Panc1 (cell line): ENCODE measurements around the gene MCAM. TPM values are rescaled to one million over a fixed set of nuclear protein-coding genes. Genes with fewer than 3 reads are reported as not detected.

Experiments used
- ATAC-seq: fragments of 200-7000 bp; cut with Tn5 transposase; 2 replicates; pipeline ENCODE4 v1.9.1; 2020; ENCODE audit warnings: mild to moderate bottlenecking, moderate library complexity
- BruUV-seq: library from RNA; stranded (reverse); fragments of 400-500 nt; replicated peaks from 2 replicates; lab custom pipeline; 2021; lab: Mats Ljungman, UMichigan
- CTCF ChIA-PET: fragments of 300-600 bp; sonication (Branson Sonifier 250); formaldehyde crosslinking; loops from one replicate; lab custom pipeline; 2022; ENCODE audit warnings: antibody characterized with exemption; lab: Charles Lee
- POLR2A ChIA-PET: fragments of 300-600 bp; sonication (Branson Sonifier 250); formaldehyde crosslinking; loops from one replicate; lab custom pipeline; 2022; ENCODE audit warnings: antibody characterized with exemption; lab: Charles Lee
- DNase-seq: peaks from one replicate; pipeline ENCODE4 v3.0.0-alpha.2; 2010; ENCODE audit warnings: low read depth, low spot score
- H3K27ac ChIP-seq: 2 replicates; pipeline ENCODE4 v1.5.1; 2011; ENCODE audit warnings: mild to moderate bottlenecking, low read length, inconsistent platforms
- H3K27me3 ChIP-seq: fragments of 200-500 bp; sonication (Bioruptor generic); 2 replicates; pipeline ENCODE4 v1.6.0; 2014; ENCODE audit warnings: low read length, inconsistent platforms; ENCODE audit not compliant: control insufficient read depth, insufficient read depth
- H3K36me3 ChIP-seq: fragments of 200-500 bp; sonication (Bioruptor generic); 2 replicates; pipeline ENCODE4 v1.5.1; 2014; ENCODE audit warnings: inconsistent platforms, mild to moderate bottlenecking, low read length, moderate library complexity; ENCODE audit not compliant: control insufficient read depth, insufficient read depth
- H3K4me1 ChIP-seq: 2 replicates; pipeline ENCODE4 v1.5.1; 2011; ENCODE audit warnings: inconsistent platforms, mild to moderate bottlenecking, low read length, moderate library complexity; ENCODE audit not compliant: control insufficient read depth, insufficient read depth
- H3K4me3 ChIP-seq, 2 experiments: 2 replicates each; pipeline ENCODE4 v1.5.1; 2011 to 2012; ENCODE audit warnings: low read depth in 2 of 2, low read length in 2 of 2, mild to moderate bottlenecking in 2 of 2, inconsistent platforms in 1 of 2, moderate library complexity in 1 of 2
- H3K9me3 ChIP-seq: fragments of 200-500 bp; sonication (Bioruptor generic); 2 replicates; pipeline ENCODE4 v1.5.1; 2014; ENCODE audit warnings: low read depth, mild to moderate bottlenecking, inconsistent platforms, low read length, moderate library complexity; ENCODE audit not compliant: control insufficient read depth, insufficient read depth
- POLR2AphosphoS5 ChIP-seq: IDR thresholded peaks from 2 replicates; pipeline ENCODE4 v1.6.1; 2012; ENCODE audit warnings: mild to moderate bottlenecking, low read depth, low read length, moderate library complexity
- REST ChIP-seq, 2 experiments: IDR thresholded peaks; 2 replicates each; pipeline ENCODE4 v1.6.1; 2011 to 2012; ENCODE audit warnings: low read depth in 2 of 2, control low read depth in 1 of 2, low read length in 1 of 2, mild to moderate bottlenecking in 1 of 2, moderate library complexity in 1 of 2; ENCODE audit not compliant: insufficient read depth in 1 of 2
- SIN3A ChIP-seq: IDR thresholded peaks from 2 replicates; pipeline ENCODE4 v1.6.1; 2012; ENCODE audit warnings: low read depth, mild to moderate bottlenecking, low read length, moderate library complexity, borderline replicate concordance; ENCODE audit not compliant: insufficient read depth
- TCF7L2 ChIP-seq: IDR thresholded peaks from 2 replicates; pipeline ENCODE4 v1.6.1; 2011; ENCODE audit warnings: mild to moderate bottlenecking, low read depth, low read length, inconsistent platforms
- in situ Hi-C: cut with HindIII; loops from 2 replicates; pipeline ENCODE4 v1.10.0; 2016; ENCODE audit warnings: low sequenced_read_pairs, low pct_unique_long_range_greater_than_20kb
- intact Hi-C: fragments of 100-400 bp; cut with micrococcal nuclease; formaldehyde crosslinking; loops from one replicate; pipeline ENCODE4 v1.10.0; 2022; ENCODE audit not compliant: unreplicated experiment
- total RNA-seq: library from RNA; stranded (reverse); gene quantifications from one replicate; pipeline ENCODE4 v1.2.1, GENCODE V29; 2021; ENCODE audit not compliant: unreplicated experiment
- TF ChIP-seq, protein P1 (sequence below): fragments of 450-650 bp; IDR thresholded peaks from 2 replicates; pipeline ENCODE4 v1.5.1; 2017; ENCODE audit warnings: mild to moderate bottlenecking

Gene MCAM
- total RNA-seq, 1 experiment from 2014 or later = 27.2 TPM

DNA sequence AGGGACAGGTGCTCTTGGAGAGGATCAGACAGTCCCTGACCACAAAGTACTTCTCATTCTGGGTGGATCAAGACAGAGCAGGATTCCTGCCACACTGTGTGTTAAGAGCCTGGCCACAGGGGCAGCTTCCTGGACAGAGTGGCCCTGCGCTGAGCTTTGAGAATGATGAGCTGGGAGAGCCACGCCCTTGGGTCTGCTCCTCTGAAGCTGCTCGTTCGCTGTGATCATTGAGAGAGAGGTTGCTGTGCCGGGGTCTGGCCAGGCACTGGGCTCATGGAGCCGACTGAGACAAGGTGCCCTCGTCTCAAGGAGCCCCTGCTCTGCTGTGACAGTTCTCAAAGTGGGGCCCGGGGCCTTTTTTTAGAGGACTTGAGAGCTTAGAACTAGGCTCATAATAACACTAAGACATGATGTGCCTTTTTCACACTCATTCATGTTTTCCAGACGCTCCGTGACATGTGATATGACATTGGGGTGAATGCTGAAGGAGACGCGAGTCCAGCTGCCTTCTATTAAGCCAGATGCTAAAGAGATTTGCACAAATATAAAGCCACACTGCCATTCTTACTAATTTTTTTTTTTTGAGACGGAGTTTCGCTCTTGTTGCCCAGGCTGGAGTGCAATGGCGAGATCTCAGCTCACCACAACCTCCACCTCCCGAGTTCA, 31.1 kb upstream of the MCAM start:
- POLR2A ChIA-PET = interaction anchor here (0.7 kb wide), 1 partner anchor 65 kb away, joined by 3 read pairs; no protein-coding TSS in a partner anchor
- CTCF ChIA-PET = interaction anchor here (0.5 to 1.5 kb wide), 3 partner anchors 10 to 987 kb away, joined by 4 to 5 read pairs (median 4); no protein-coding TSS in a partner anchor
- in situ Hi-C loops = no loop called here
- BruUV-seq = no TSS peak
- no peak overlapping the region for H3K27ac ChIP-seq
- H3K27me3 ChIP-seq = no peaks in the 10 kb centered on the region
- TF ChIP-seq TCF7L2 = no peak
- TF ChIP-seq, protein P1, sequence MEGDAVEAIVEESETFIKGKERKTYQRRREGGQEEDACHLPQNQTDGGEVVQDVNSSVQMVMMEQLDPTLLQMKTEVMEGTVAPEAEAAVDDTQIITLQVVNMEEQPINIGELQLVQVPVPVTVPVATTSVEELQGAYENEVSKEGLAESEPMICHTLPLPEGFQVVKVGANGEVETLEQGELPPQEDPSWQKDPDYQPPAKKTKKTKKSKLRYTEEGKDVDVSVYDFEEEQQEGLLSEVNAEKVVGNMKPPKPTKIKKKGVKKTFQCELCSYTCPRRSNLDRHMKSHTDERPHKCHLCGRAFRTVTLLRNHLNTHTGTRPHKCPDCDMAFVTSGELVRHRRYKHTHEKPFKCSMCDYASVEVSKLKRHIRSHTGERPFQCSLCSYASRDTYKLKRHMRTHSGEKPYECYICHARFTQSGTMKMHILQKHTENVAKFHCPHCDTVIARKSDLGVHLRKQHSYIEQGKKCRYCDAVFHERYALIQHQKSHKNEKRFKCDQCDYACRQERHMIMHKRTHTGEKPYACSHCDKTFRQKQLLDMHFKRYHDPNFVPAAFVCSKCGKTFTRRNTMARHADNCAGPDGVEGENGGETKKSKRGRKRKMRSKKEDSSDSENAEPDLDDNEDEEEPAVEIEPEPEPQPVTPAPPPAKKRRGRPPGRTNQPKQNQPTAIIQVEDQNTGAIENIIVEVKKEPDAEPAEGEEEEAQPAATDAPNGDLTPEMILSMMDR = no peak
- no peak for TF ChIP-seq SIN3A
- no peak for TF ChIP-seq POLR2AphosphoS5
- TF ChIP-seq REST (IDR thresholded peaks at IDR 0.05; ENCODE audit: insufficient read depth in 1 of 2, low read depth in 2 of 2, low read length in 1 of 2) = no peak
- peaks cover 3% of the 10 kb centered on the region; the same call in 1 of the 2 replicates for H3K4me1 ChIP-seq
- H3K36me3 ChIP-seq = no peaks in the 10 kb centered on the region
- ATAC-seq (no peak), DNase-seq (no peak)
- H3K4me3 ChIP-seq = no peak overlapping the region
- intact Hi-C loops = no loop called here
- no peaks in the 10 kb centered on the region for H3K9me3 ChIP-seq

DNA sequence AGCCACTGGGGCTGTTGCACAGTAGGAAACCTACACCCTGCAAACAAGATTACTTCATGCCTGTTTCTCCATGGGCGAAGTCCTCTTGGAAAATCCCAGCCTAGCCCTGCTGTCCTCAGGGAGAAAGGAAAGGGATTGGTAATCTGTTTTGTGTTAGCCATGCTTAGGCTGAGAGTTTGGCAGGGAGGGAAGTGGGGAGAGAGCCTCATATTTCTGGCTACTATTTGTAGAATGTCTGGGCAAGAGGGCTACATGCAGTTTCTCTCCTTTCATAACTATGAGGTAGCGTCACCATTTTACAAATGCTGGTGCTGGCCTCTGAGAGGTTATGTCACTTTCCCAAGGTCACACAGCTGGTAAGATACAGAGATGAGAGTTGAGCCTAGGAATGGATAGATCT, 30.3 kb upstream of the MCAM start:
- DNase-seq = no peak
- Histone ChIP-seq H3K9me3 (no peaks in the 10 kb centered on the region), H3K27ac (no peak overlapping the region), H3K4me3 (no peak overlapping the region), H3K36me3 (no peaks in the 10 kb centered on the region), H3K4me1 (no peaks in the 10 kb centered on the region), H3K27me3 (no peaks in the 10 kb centered on the region)
- no TSS peak for BruUV-seq
- intact Hi-C loops = no loop called here
- ChIA-PET CTCF (no interaction called here), POLR2A (no interaction called here)
- TF ChIP-seq TCF7L2 (no peak), REST (IDR thresholded peaks at IDR 0.05; ENCODE audit: insufficient read depth in 1 of 2, low read depth in 2 of 2, low read length in 1 of 2) (no peak), POLR2AphosphoS5 (no peak), SIN3A (no peak)
- TF ChIP-seq, protein P1 = no peak
- in situ Hi-C loops = no loop called here
- no peak for ATAC-seq
